Measurements from ENCODE around the gene ARHGAP11A. TPM values are rescaled to one million over a fixed set of nuclear protein-coding genes. Genes with fewer than 3 reads are reported as not detected.

Gene ARHGAP11A
- total RNA-seq, 1 experiment from 2014 or later = 126 TPM

DNA sequence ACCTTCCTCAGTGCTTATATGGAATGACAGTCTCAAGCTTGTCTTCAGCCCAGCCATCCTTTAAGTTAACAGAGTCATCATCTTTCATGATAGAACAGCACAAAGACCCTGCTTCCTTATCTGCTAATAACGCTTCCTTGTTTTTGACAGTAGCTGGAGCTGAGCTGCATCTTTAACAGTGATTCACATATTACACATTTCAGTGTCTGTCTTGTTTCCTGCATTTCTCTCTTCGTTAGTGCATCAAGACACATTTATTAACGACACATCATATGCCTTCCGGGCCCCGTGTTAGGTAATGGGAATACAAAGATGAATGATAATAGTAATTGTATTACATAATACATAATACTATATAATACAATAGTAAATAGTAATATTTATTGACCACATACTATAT lies 72.3 kb downstream of the ARHGAP11A start:
- no peak for DNase-seq
- no peaks in the 10 kb centered on the region for H3K36me3 Mint-ChIP-seq (ENCODE audit: insufficient read depth, unreplicated experiment)
- intact Hi-C loops (cut with micrococcal nuclease; ENCODE audit: unreplicated experiment) = no loop called here
- no peaks in the 10 kb centered on the region for H3K4me1 Mint-ChIP-seq (ENCODE audit: low read depth, unreplicated experiment)
- no peaks in the 10 kb centered on the region for H3K9me3 Mint-ChIP-seq (ENCODE audit: unreplicated experiment)
- TF ChIP-seq CTCF (IDR thresholded peaks at IDR 0.05; ENCODE audit: insufficient read depth in 1 of 2, low read depth in 1 of 2, low read length in 1 of 2, severe bottlenecking in 1 of 2, unreplicated experiment in 1 of 2) = no peak
- Histone ChIP-seq H3K27me3 (replicated peaks; ENCODE audit: control insufficient read depth, insufficient read depth, low read length) (no peaks in the 10 kb centered on the region), H3K9me3 (no peaks in the 10 kb centered on the region), H3K4me1 (no peaks in the 10 kb centered on the region), H3K4me3 (ENCODE audit: low read depth, low read length) (no peak overlapping the region), H3K36me3 (ENCODE audit: control insufficient read depth, insufficient read depth, low read length) (no peaks in the 10 kb centered on the region)
- no peaks in the 10 kb centered on the region for H3K27me3 Mint-ChIP-seq (ENCODE audit: insufficient read depth, unreplicated experiment)
- H3K27ac Mint-ChIP-seq (ENCODE audit: unreplicated experiment) = no peak overlapping the region
- no TSS peak for BruUV-seq (replicated peaks)
- POLR2A ChIA-PET = no interaction called here
- H3K4me3 Mint-ChIP-seq (ENCODE audit: unreplicated experiment) = no peak overlapping the region
- CTCF ChIA-PET = no interaction called here

DNA sequence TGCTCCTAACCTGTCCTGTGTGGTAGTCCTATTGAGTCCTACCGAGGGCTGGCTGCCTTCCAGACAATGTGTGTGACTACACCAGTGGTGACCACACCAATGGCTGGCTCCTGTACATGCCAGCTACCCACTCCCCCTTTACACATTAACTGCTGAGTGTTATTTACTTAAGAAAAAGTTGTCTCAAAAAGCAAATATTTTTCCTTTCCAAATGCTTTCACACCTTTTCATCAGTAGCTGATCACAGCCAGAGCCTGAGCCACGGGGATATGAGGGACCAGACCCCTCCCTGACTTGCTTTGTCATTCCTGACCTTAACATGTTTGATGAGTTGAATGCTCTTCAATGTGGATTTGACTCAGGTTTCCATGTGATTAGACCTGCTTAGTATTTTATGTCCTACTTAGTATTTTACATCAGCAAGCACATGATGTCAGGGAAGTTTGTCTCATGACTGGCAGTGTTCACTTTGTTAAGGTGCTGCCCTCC lies 72.9 kb downstream of the ARHGAP11A start:
- TF ChIP-seq CTCF (IDR thresholded peaks at IDR 0.05; ENCODE audit: insufficient read depth in 1 of 2, low read depth in 1 of 2, low read length in 1 of 2, severe bottlenecking in 1 of 2, unreplicated experiment in 1 of 2) = no peak
- intact Hi-C loops (cut with micrococcal nuclease; ENCODE audit: unreplicated experiment) = no loop called here
- H3K4me3 Mint-ChIP-seq (ENCODE audit: unreplicated experiment) = no peak overlapping the region
- no peaks in the 10 kb centered on the region for H3K27me3 Mint-ChIP-seq (ENCODE audit: insufficient read depth, unreplicated experiment)
- H3K4me1 Mint-ChIP-seq (ENCODE audit: low read depth, unreplicated experiment) = no peaks in the 10 kb centered on the region
- Histone ChIP-seq H3K36me3 (ENCODE audit: control insufficient read depth, insufficient read depth, low read length) (no peaks in the 10 kb centered on the region), H3K4me1 (no peaks in the 10 kb centered on the region), H3K4me3 (ENCODE audit: low read depth, low read length) (no peak overlapping the region), H3K9me3 (no peaks in the 10 kb centered on the region), H3K27me3 (replicated peaks; ENCODE audit: control insufficient read depth, insufficient read depth, low read length) (no peaks in the 10 kb centered on the region)
- H3K27ac Mint-ChIP-seq (ENCODE audit: unreplicated experiment) = no peak overlapping the region
- CTCF ChIA-PET = no interaction called here
- BruUV-seq (replicated peaks) = no TSS peak
- H3K36me3 Mint-ChIP-seq (ENCODE audit: insufficient read depth, unreplicated experiment) = no peaks in the 10 kb centered on the region
- H3K9me3 Mint-ChIP-seq (ENCODE audit: unreplicated experiment) = no peaks in the 10 kb centered on the region
- POLR2A ChIA-PET = no interaction called here
- DNase-seq = no peak

Other genes with a start within 250 kb of the ARHGAP11A start
- not detected in 2 replicates for gene GOLGA8K, start 212.2 kb upstream of the ARHGAP11A start, total RNA-seq (2022)
- gene GOLGA8O, start 159.9 kb upstream of the ARHGAP11A start, total RNA-seq (2022) = not detected in 2 replicates
- gene GOLGA8N, start 22.0 kb upstream of the ARHGAP11A start, total RNA-seq (2022) = 0.41 and 0.42 TPM in 2 replicates
- 0.84 and 1.5 TPM in 2 replicates for gene SCG5, start 26.2 kb downstream of the ARHGAP11A start, total RNA-seq (2022)
- gene GREM1, start 102.5 kb downstream of the ARHGAP11A start, total RNA-seq (2022) = 0.54 and 0.93 TPM in 2 replicates

All from Caco-2 (cell line).